ENCODE measurements around the gene TBC1D10B. TPM values are rescaled to one million over a fixed set of nuclear protein-coding genes. Genes with fewer than 3 reads are reported as not detected.
A peak's percentile ranks its signal among the peaks of the same experiment; 100 is the strongest.
"Not testable (repeated sequence)": the region's sequence is repeated elsewhere in the genome, so short reads cannot be mapped to it uniquely, and the experiment has no call there.

TBC1D10B gene
- total RNA-seq, 2 experiments from 2014 or later, result 39.7 to 41.3 TPM

DNA sequence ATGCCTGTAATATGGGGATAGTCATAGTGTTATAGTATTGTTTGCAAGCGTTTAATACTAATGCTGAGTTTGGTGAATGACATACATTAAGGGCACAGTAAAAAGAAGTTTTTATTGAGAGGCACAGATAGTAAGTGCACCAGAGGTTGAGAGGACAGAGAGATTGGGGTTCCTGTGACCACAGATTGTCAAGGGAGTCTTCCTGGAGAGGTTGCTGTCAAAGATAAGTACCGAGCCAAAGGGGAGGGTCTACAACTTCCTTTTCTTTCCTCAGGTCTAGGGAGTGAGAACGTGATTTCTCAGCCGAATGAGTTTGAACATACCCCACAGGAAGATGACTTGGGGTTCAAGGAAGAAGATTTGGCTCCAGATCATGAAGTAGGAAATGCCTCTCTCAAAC is 26.8 kb upstream of the TBC1D10B start:
- intact Hi-C loops (cut with micrococcal nuclease), result no loop called here
- H3K27me3 Mint-ChIP-seq, result no peaks in the 10 kb centered on the region
- ChIA-PET CTCF (interaction anchor here (3.8 to 4.3 kb wide), 2 partner anchors 11 to 15 kb away, joined by 29 to 30 read pairs; partner anchors contain the start of genes SEPTIN1 and ZNF771), POLR2A (interaction anchor here (1.0 to 1.5 kb wide), 3 partner anchors 14 to 156 kb away, joined by 4 to 5 read pairs (median 5); partner anchors contain the start of gene SEPTIN1)
- no peak for ATAC-seq
- peaks cover 46% of the 10 kb centered on the region for H3K4me1 Mint-ChIP-seq (ENCODE audit: low read depth)
- H3K4me3 Mint-ChIP-seq, result peak overlapping the region; percentile 83
- no peak for DNase-seq
- peak overlapping the region; percentile 20 for H3K27ac Mint-ChIP-seq
- H3K9me3 Mint-ChIP-seq, result no peaks in the 10 kb centered on the region
- H3K36me3 Mint-ChIP-seq (ENCODE audit: low read depth), result peaks cover 28% of the 10 kb centered on the region
- TF ChIP-seq CTCF (IDR thresholded peaks at IDR 0.05), result no peak

DNA sequence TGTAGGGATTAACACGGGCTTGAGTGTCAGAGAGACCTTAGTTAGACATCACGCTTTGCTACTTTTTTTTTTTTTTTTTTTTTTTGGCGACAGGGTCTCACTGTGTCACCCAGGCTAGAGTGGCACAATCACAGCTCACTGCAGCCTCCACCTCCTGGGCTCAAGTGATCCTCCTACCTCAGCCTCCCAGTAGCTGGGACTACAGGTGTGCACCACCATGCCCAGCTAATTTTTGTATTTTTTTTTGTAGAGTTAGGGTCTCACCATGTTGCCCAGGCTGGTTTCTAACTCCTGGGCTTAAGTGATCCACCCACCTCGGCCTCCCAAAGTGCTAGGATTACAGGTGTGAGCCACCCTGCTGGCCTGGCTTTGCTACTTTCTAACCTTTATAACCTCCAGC is 26.3 kb upstream of the TBC1D10B start:
- H3K27ac Mint-ChIP-seq; H3K27me3 Mint-ChIP-seq; intact Hi-C loops (cut with micrococcal nuclease); DNase-seq; H3K9me3 Mint-ChIP-seq; ATAC-seq: not testable (repeated sequence)
- ChIA-PET CTCF (interaction anchor here (1.9 to 8.1 kb wide), 3 partner anchors 11 to 15 kb away, joined by 4 to 51 read pairs (median 30); partner anchors contain the start of genes SEPTIN1 and ZNF771), POLR2A (interaction anchor here (1.9 to 2.9 kb wide), 3 partner anchors 11 to 40 kb away, joined by 7 to 23 read pairs (median 18); partner anchors contain the start of genes SEPTIN1 and ZNF771)
- peaks cover 28% of the 10 kb centered on the region for H3K36me3 Mint-ChIP-seq (ENCODE audit: low read depth)
- H3K4me3 Mint-ChIP-seq, result peak overlapping the region; percentile 83
- peaks cover 44% of the 10 kb centered on the region for H3K4me1 Mint-ChIP-seq (ENCODE audit: low read depth)

GRCh38 chr16:30395992-30396585 is 25.8 kb upstream of the TBC1D10B start:
- DNase-seq (no peak), ATAC-seq (peak; percentile 8)
- ChIA-PET POLR2A (interaction anchor here (0.6 to 2.9 kb wide), 12 partner anchors 11 to 303 kb away, joined by 3 to 23 read pairs (median 4); partner anchors contain the start of genes SEPTIN1 and ZNF771), CTCF (interaction anchor here (0.7 to 8.1 kb wide), 5 partner anchors 10 to 202 kb away, joined by 3 to 51 read pairs (median 4); partner anchors contain the start of genes SEPTIN1 and ZNF771)
- H3K4me3 Mint-ChIP-seq, result peak overlapping the region; percentile 83
- H3K27me3 Mint-ChIP-seq, result no peaks in the 10 kb centered on the region
- peak overlapping the region; percentile 80 for H3K27ac Mint-ChIP-seq
- peaks cover 42% of the 10 kb centered on the region for H3K4me1 Mint-ChIP-seq (ENCODE audit: low read depth)
- TF ChIP-seq CTCF (IDR thresholded peaks at IDR 0.05), result no peak
- H3K9me3 Mint-ChIP-seq, result no peaks in the 10 kb centered on the region
- intact Hi-C loops (cut with micrococcal nuclease), result no loop called here
- peaks cover 28% of the 10 kb centered on the region for H3K36me3 Mint-ChIP-seq (ENCODE audit: low read depth)

GRCh38 chr16:30395155-30395991 is 25.1 kb upstream of the TBC1D10B start, which contains the start of gene ZNF48:
TSS of gene ZNF48 (plus strand) at chr16:30395420. CDS start at chr16:30395795, 375 bp downstream.
- peak; percentile 32 for TF ChIP-seq CTCF (IDR thresholded peaks at IDR 0.05)
- intact Hi-C loops (cut with micrococcal nuclease), result no loop called here
- no peaks in the 10 kb centered on the region for H3K9me3 Mint-ChIP-seq
- peaks cover 28% of the 10 kb centered on the region for H3K36me3 Mint-ChIP-seq (ENCODE audit: low read depth)
- POLR2A ChIA-PET, result interaction anchor here (0.6 to 2.9 kb wide), 13 partner anchors 12 to 303 kb away, joined by 3 to 23 read pairs (median 5); partner anchors contain the start of genes SEPTIN1 and ZNF771
- CTCF ChIA-PET, result interaction anchor here (0.7 to 8.1 kb wide), 8 partner anchors 9 to 233 kb away, joined by 3 to 51 read pairs (median 4); partner anchors contain the start of genes SEPTIN1 and ZNF771
- no peaks in the 10 kb centered on the region for H3K27me3 Mint-ChIP-seq
- DNase-seq, result peak; percentile 49
- H3K4me1 Mint-ChIP-seq (ENCODE audit: low read depth), result peaks cover 37% of the 10 kb centered on the region
- H3K27ac Mint-ChIP-seq, result peak within 1 kb of the TSS; percentile 83
- H3K4me3 Mint-ChIP-seq, result peak within 1 kb of the TSS; percentile 83
- ATAC-seq, result peak; percentile 61

DNA sequence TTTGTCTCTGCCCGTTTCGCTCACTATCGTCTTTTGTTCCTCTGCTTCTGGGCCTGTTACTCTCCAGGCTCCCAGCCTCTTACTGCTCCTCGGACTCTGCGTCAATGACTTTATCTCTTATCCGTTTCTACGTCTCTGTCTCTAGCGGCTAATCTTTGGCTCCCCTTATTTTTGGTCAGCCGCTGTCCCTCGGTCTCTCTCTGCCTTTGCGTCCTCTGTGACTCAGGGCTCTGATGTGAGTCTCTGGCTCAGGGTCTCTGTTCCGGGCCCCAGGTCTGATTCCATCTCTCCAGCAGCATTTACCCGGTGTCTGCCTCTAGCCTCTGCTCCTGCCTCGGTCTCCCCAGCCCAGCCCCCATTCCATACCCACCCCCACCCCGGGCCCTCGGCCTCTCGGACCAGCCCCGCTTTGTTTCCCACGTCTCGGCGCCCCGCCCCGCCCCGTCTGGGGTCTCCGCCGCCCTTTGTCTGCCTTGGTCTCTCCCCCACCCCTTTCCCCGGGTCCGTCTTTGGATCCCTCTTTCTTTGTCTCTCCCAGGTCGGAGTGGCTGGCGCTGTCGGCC is 24.4 kb upstream of the TBC1D10B start:
- CTCF ChIA-PET, result interaction anchor here (0.7 to 8.1 kb wide), 7 partner anchors 9 to 234 kb away, joined by 3 to 51 read pairs (median 4); partner anchors contain the start of genes SEPTIN1 and ZNF771
- no peaks in the 10 kb centered on the region for H3K9me3 Mint-ChIP-seq
- POLR2A ChIA-PET, result interaction anchor here (0.9 to 2.9 kb wide), 11 partner anchors 11 to 257 kb away, joined by 3 to 23 read pairs (median 5); partner anchors contain the start of genes SEPTIN1 and ZNF771

More for the DNA sequence above, 24.4 kb upstream of the TBC1D10B start:
- intact Hi-C loops (cut with micrococcal nuclease), result no loop called here
- peak; percentile 20 for DNase-seq
- peak; percentile 14 for ATAC-seq
- no peaks in the 10 kb centered on the region for H3K27me3 Mint-ChIP-seq
- peaks cover 28% of the 10 kb centered on the region for H3K36me3 Mint-ChIP-seq (ENCODE audit: low read depth)
- H3K4me1 Mint-ChIP-seq (ENCODE audit: low read depth), result peaks cover 31% of the 10 kb centered on the region
- TF ChIP-seq CTCF (IDR thresholded peaks at IDR 0.05), result no peak
- H3K27ac Mint-ChIP-seq, result peak overlapping the region; percentile 83
- H3K4me3 Mint-ChIP-seq, result peak overlapping the region; percentile 83

Measured in activated CD8-positive, alpha-beta T cell treated with anti-CD3 and anti-CD28 coated beads for 36 hours (primary cell).